T-cell (primary cell): Measurements from ENCODE around the gene PCLAF. TPM values are rescaled to one million over a fixed set of nuclear protein-coding genes. Genes with fewer than 3 reads are reported as not detected.

Experiments
- ATAC-seq, 4 experiments: fragments of 200-7000 bp in 3 of 4; fragments of 150-1000 bp in 1 of 4; cut with Tn5 transposase; replicated peaks in 1 of 4; 1 replicate in 3 of 4; 2 replicates in 1 of 4; pipeline ENCODE4 v1.10.0; 2021; ENCODE audit warnings: moderate library complexity in 3 of 4, mild to moderate bottlenecking in 2 of 4, moderate number of reproducible peaks in 1 of 4
- CTCF ChIA-PET, 2 donors: fragments of 300-600 bp; sonication (Branson Sonifier 250); formaldehyde crosslinking; loops; one replicate each; lab custom pipeline; 2022; ENCODE audit warnings: antibody characterized with exemption in 2 of 2; lab: Charles Lee
- POLR2A ChIA-PET, 2 donors: fragments of 300-600 bp; sonication (Branson Sonifier 250); formaldehyde crosslinking; loops; one replicate each; lab custom pipeline; 2022; ENCODE audit warnings: antibody characterized with exemption in 2 of 2; lab: Charles Lee
- DNase-seq, 35 experiments: peaks; one replicate each; pipeline versions ENCODE4 v3.0.0 to v3.0.0-alpha.2; 2013 to 2023
- H3K27ac ChIP-seq: one replicate; pipeline ENCODE4 v1.5.1; 2013; ENCODE audit warnings: low read length
- H3K27me3 ChIP-seq, 2 experiments: replicated peaks in 1 of 2; 1 replicate in 1 of 2; 2 replicates in 1 of 2; pipeline versions ENCODE4 v1.6.1 to v1.7.0; 2013; ENCODE audit warnings: low read length in 1 of 2, mixed read lengths in 1 of 2; ENCODE audit not compliant: control insufficient read depth in 2 of 2, insufficient read depth in 2 of 2; ENCODE audit errors: extremely low read depth in 1 of 2
- H3K36me3 ChIP-seq, 2 donors: 1 replicate in 1 of 2; 2 replicates in 1 of 2; pipeline versions ENCODE4 v1.6.1 to v1.7.0; 2013; ENCODE audit warnings: low read length in 1 of 2; ENCODE audit not compliant: control insufficient read depth in 2 of 2, insufficient read depth in 1 of 2; ENCODE audit errors: extremely low read depth in 1 of 2
- H3K4me1 ChIP-seq, 2 experiments: 1 replicate in 1 of 2; 2 replicates in 1 of 2; pipeline versions ENCODE4 v1.6.1 to v1.7.0; 2013; ENCODE audit warnings: low read length in 2 of 2, mixed read lengths in 1 of 2; ENCODE audit not compliant: insufficient read depth in 2 of 2, control insufficient read depth in 1 of 2; ENCODE audit errors: extremely low read depth in 1 of 2
- H3K4me3 ChIP-seq, 2 donors: 1 replicate in 1 of 2; 2 replicates in 1 of 2; pipeline versions ENCODE4 v1.5.1 to v1.7.0; 2013; ENCODE audit warnings: mild to moderate bottlenecking in 2 of 2, low read length in 1 of 2, moderate library complexity in 1 of 2; ENCODE audit not compliant: control insufficient read depth in 1 of 2; ENCODE audit errors: extremely low read depth in 1 of 2
- H3K9me3 ChIP-seq: 2 replicates; pipeline ENCODE4 v1.7.0; 2013
- H3K27ac Mint-ChIP-seq, 2 donors: one replicate each; pipeline ENCODE4 v1.8.0; 2020 to 2021; ENCODE audit warnings: mild to moderate bottlenecking in 2 of 2, mixed read lengths in 2 of 2
- H3K27me3 Mint-ChIP-seq, 2 donors: one replicate each; pipeline ENCODE4 v1.8.0; 2021 to 2022; ENCODE audit warnings: mixed read lengths in 2 of 2
- H3K36me3 Mint-ChIP-seq: one replicate; pipeline ENCODE4 v1.8.0; 2021; ENCODE audit warnings: mixed read lengths
- H3K4me1 Mint-ChIP-seq, 3 donors: one replicate each; pipeline ENCODE4 v1.8.0; 2020 to 2022; ENCODE audit warnings: mixed read lengths in 3 of 3, mild to moderate bottlenecking in 1 of 3
- H3K4me3 Mint-ChIP-seq, 3 donors: one replicate each; pipeline ENCODE4 v1.8.0; 2020 to 2022; ENCODE audit warnings: mild to moderate bottlenecking in 3 of 3, mixed read lengths in 3 of 3, moderate library complexity in 3 of 3
- H3K9me3 Mint-ChIP-seq, 3 donors: one replicate each; pipeline ENCODE4 v1.8.0; 2020 to 2022; ENCODE audit warnings: mixed read lengths in 3 of 3
- WGBS: methylation state at CpG from one replicate; pipeline ENCODE4 v1.1.5; 2013; ENCODE audit warnings: missing lambda C conversion rate; ENCODE audit not compliant: insufficient coverage; 5-methylcytosine and 5-hydroxymethylcytosine counted together
- total RNA-seq, 35 experiments: library from RNA in 6 of 35; stranded (reverse) in 6 of 35; fragments of 120-200 nt in 1 of 35; gene quantifications; one replicate each; pipeline versions ENCODE4 v1.2.1 to v1.2.4 and lab custom pipeline; 2013 to 2026

The PCLAF gene
- total RNA-seq, 5 donors from 2014 or later (not counting 1 experiment from before 2014, with no cell fraction given), result 0.96 to 2.4 (median 1.6) TPM

DNA sequence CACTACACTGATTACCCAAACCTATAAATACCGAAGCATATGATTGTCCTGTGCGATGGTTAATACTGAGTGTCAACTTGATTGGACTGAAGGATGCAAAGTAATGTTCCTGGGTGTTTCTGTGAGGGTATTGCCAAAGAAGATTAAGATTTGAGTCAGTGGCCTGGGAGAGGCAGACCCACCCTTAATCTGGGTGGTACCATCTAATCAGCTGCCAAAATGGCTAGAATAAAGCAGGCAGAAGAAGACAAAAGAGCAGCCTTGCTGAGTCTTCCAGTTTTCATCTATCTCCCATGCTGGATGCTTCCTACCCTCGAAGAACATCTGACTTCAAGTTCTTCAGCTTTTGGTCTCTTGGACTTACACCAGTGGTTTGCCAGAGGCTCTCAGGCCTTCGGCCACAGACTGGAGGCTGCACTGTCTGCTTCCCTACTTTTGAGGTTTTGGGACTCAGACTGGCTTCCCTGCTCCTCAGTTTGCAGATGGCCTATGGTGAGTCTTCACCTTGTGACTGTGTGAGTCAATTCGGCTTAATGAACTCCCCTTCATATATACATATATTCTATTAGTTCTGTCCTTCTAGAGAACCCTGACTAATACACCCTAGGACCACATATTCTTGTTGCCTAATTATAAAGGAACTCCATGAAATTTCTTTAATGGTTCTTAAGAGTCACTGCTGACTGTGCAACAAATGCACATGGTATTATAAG lies 56.9 kb downstream of the PCLAF start:
- Histone ChIP-seq H3K9me3 (no peaks in the 10 kb centered on the region), H3K27ac (no peak overlapping the region), H3K27me3 (no peaks in the 10 kb centered on the region), H3K4me3 (no peak overlapping the region), H3K36me3 (no peaks in the 10 kb centered on the region), H3K4me1 (no peaks in the 10 kb centered on the region)
- ATAC-seq, result no peak
- DNase-seq, result no peak
- peaks cover 1 to 9% (median 6%) of the 10 kb centered on the region in 3 donors for H3K4me1 Mint-ChIP-seq
- no peaks in the 10 kb centered on the region for H3K36me3 Mint-ChIP-seq
- no peaks in the 10 kb centered on the region for H3K27me3 Mint-ChIP-seq
- H3K9me3 Mint-ChIP-seq, result no peaks in the 10 kb centered on the region
- H3K4me3 Mint-ChIP-seq, result no peak overlapping the region
- ChIA-PET POLR2A (no interaction called here), CTCF (no interaction called here)
- 90% methylated on average over 3 of the region's 5 CpGs for WGBS
- no peak overlapping the region for H3K27ac Mint-ChIP-seq

GRCh38 chr15:64315216-64315615 lies 66.0 kb downstream of the PCLAF start:
- H3K9me3 Mint-ChIP-seq, result no peaks in the 10 kb centered on the region
- Histone ChIP-seq H3K9me3 (no peaks in the 10 kb centered on the region), H3K4me3 (no peak overlapping the region), H3K27ac (no peak overlapping the region), H3K4me1 (no peaks in the 10 kb centered on the region), H3K36me3 (no peaks in the 10 kb centered on the region), H3K27me3 (no peaks in the 10 kb centered on the region)
- POLR2A ChIA-PET, result interaction anchor here in 1 of 2 donors (0.5 kb wide), 1 partner anchor 271 kb away, joined by 4 read pairs; no protein-coding TSS in a partner anchor
- peaks cover 9 to 30% (median 24%) of the 10 kb centered on the region in 3 donors for H3K4me1 Mint-ChIP-seq
- WGBS, result 96% methylated on average over 3 of the region's 4 CpGs
- no peak overlapping the region for H3K27ac Mint-ChIP-seq
- ATAC-seq, result no peak
- no peaks in the 10 kb centered on the region for H3K27me3 Mint-ChIP-seq
- H3K4me3 Mint-ChIP-seq, result no peak overlapping the region
- CTCF ChIA-PET, result no interaction called here
- no peak for DNase-seq
- peaks cover 14% of the 10 kb centered on the region for H3K36me3 Mint-ChIP-seq

DNA sequence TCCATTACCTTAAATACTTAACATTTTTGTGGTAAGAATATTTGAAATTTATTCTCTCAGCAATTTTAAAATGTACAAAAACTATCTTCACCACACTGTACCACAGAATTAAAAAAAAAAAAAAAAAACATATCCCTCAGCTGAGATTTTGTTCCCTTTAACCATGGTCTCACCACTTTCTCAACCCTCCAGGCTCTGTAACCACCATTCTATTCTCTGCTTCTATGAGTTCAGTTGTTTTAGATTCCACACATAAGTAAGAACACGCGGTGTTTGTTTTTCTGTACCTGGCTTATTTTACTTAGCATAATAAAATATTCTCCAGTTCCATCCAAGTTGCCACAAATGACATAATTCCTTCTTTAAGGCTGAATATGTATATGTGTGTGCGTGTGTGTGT lies 66.8 kb downstream of the PCLAF start:
- Histone ChIP-seq H3K4me3 (no peak overlapping the region), H3K9me3 (no peaks in the 10 kb centered on the region), H3K36me3 (no peaks in the 10 kb centered on the region), H3K4me1 (no peaks in the 10 kb centered on the region), H3K27ac (no peak overlapping the region), H3K27me3 (no peaks in the 10 kb centered on the region)
- no CpG with 5 or more reads among the region's 3 CpGs for WGBS
- ChIA-PET CTCF (interaction anchor here in 1 of 2 donors (0.7 kb wide), 1 partner anchor 912 kb away, joined by 4 read pairs; no protein-coding TSS in a partner anchor), POLR2A (no interaction called here)
- H3K4me1 Mint-ChIP-seq, result peaks cover 9 to 31% (median 30%) of the 10 kb centered on the region in 3 donors
- H3K4me3 Mint-ChIP-seq, result no peak overlapping the region
- no peak overlapping the region for H3K27ac Mint-ChIP-seq
- DNase-seq, result no peak
- ATAC-seq, result no peak
- H3K36me3 Mint-ChIP-seq, result peaks cover 16% of the 10 kb centered on the region
- no peaks in the 10 kb centered on the region for H3K27me3 Mint-ChIP-seq
- no peaks in the 10 kb centered on the region for H3K9me3 Mint-ChIP-seq

Other genes starting within 250 kb of the PCLAF start
- 1 to 10 TPM in 3 of 5 donors, under 1 TPM in 2; 0.58 to 3.7 (median 1.4) TPM for gene SNX22, start 229.7 kb downstream of the PCLAF start, total RNA-seq
- gene PPIB, start 218.4 kb downstream of the PCLAF start, total RNA-seq, result 100 to 1,000 TPM; 169 to 260 (median 217) TPM
- gene CSNK1G1, start 25.3 kb downstream of the PCLAF start, total RNA-seq, result 10 to 100 TPM; 22.3 to 25.6 (median 23.6) TPM
- 10 to 100 TPM; 17.3 to 24.5 (median 21.7) TPM for gene TRIP4, start 6.4 kb upstream of the PCLAF start, total RNA-seq
- gene ZNF609, start 79.1 kb upstream of the PCLAF start, total RNA-seq, result 10 to 100 TPM; 52.7 to 81.8 (median 59.3) TPM